GM23338 (cell line): ENCODE results near the gene CDNF. TPM values are rescaled to one million over a fixed set of nuclear protein-coding genes. Genes with fewer than 3 reads are reported as not detected.

Experiments
- ATAC-seq: fragments of 200-7000 bp; cut with Tn5 transposase; 3 replicates; pipeline ENCODE4 v1.9.1; 2020
- DNase-seq: peaks from one replicate; pipeline ENCODE4 v3.0.0-alpha.2; 2015; ENCODE audit warnings: low spot score
- H2AFZ ChIP-seq: fragments of 200-600 bp; sonication (generic); 2 replicates; pipeline ENCODE4 v1.8.0; 2016; ENCODE audit warnings: antibody characterized with exemption, mild to moderate bottlenecking, moderate library complexity
- H3F3A ChIP-seq: fragments of 200-600 bp; sonication (generic); replicated peaks from 2 replicates; pipeline ENCODE4 v1.8.0; 2017; ENCODE audit warnings: antibody characterized with exemption, mixed run types, low read depth
- H3K27ac ChIP-seq: fragments of 200-600 bp; sonication (generic); 2 replicates; pipeline ENCODE4 v1.6.1; 2016; ENCODE audit warnings: low read depth
- H3K27me3 ChIP-seq: fragments of 200-600 bp; sonication (generic); 2 replicates; pipeline ENCODE4 v1.8.0; 2016; ENCODE audit warnings: mild to moderate bottlenecking, mixed run types, moderate library complexity; ENCODE audit not compliant: insufficient read depth
- H3K36me3 ChIP-seq: fragments of 200-600 bp; sonication (generic); 2 replicates; pipeline ENCODE4 v1.8.0; 2016; ENCODE audit warnings: mild to moderate bottlenecking; ENCODE audit not compliant: insufficient read depth
- H3K4me1 ChIP-seq: fragments of 200-600 bp; sonication (generic); 2 replicates; pipeline ENCODE4 v1.8.0; 2016; ENCODE audit warnings: mild to moderate bottlenecking, moderate library complexity; ENCODE audit not compliant: insufficient read depth
- H3K4me2 ChIP-seq: fragments of 200-600 bp; sonication (generic); 2 replicates; pipeline ENCODE4 v1.7.1; 2017; ENCODE audit warnings: mixed run types
- H3K4me3 ChIP-seq: fragments of 200-600 bp; sonication (generic); 2 replicates; pipeline ENCODE4 v1.6.1; 2016; ENCODE audit warnings: mixed run types
- H3K79me2 ChIP-seq: fragments of 200-600 bp; sonication (generic); replicated peaks from 2 replicates; pipeline ENCODE4 v1.8.0; 2017; ENCODE audit warnings: mild to moderate bottlenecking; ENCODE audit not compliant: insufficient read depth
- H3K9me2 ChIP-seq: fragments of 200-600 bp; sonication (generic); 2 replicates; pipeline ENCODE4 v1.8.0; 2017; ENCODE audit not compliant: insufficient read depth
- H4K20me1 ChIP-seq: fragments of 200-600 bp; sonication (generic); replicated peaks from 2 replicates; pipeline ENCODE4 v1.8.0; 2017; ENCODE audit warnings: mild to moderate bottlenecking; ENCODE audit not compliant: insufficient read depth
- H3K27ac Mint-ChIP-seq: 2 replicates; pipeline ENCODE4 v1.8.0; 2020; ENCODE audit warnings: inconsistent platforms, mild to moderate bottlenecking, moderate library complexity, mixed read lengths
- H3K27me3 Mint-ChIP-seq: 3 replicates; pipeline ENCODE4 v1.8.0; 2022; ENCODE audit warnings: low read depth, mild to moderate bottlenecking, moderate library complexity, mixed read lengths, inconsistent platforms; ENCODE audit not compliant: insufficient read depth, poor library complexity
- H3K36me3 Mint-ChIP-seq: 3 replicates; pipeline ENCODE4 v1.8.0; 2021; ENCODE audit warnings: low read depth, mild to moderate bottlenecking, inconsistent platforms, moderate library complexity, mixed read lengths
- H3K4me1 Mint-ChIP-seq: 3 replicates; pipeline ENCODE4 v1.8.0; 2020; ENCODE audit warnings: mild to moderate bottlenecking, inconsistent platforms, mixed read lengths
- H3K4me3 Mint-ChIP-seq: 3 replicates; pipeline ENCODE4 v1.8.0; 2021; ENCODE audit warnings: moderate library complexity, mild to moderate bottlenecking, inconsistent platforms, mixed read lengths
- H3K9me3 Mint-ChIP-seq: 3 replicates; pipeline ENCODE4 v1.8.0; 2020; ENCODE audit warnings: moderate library complexity, mild to moderate bottlenecking, inconsistent platforms, mixed read lengths
- CREB1 ChIP-seq: fragments of 250-450 bp; sonication (Bioruptor Pico); IDR thresholded peaks from 2 replicates; pipeline ENCODE4 v1.5.0; 2020; ENCODE audit warnings: low read depth, mild to moderate bottlenecking, moderate library complexity
- EZH2phosphoT487 ChIP-seq: fragments of 200-600 bp; sonication (generic); IDR thresholded peaks from one replicate; pipeline ENCODE4 v1.8.1; 2018; ENCODE audit warnings: antibody characterized with exemption; ENCODE audit not compliant: unreplicated experiment
- NANOG ChIP-seq: IDR thresholded peaks from 2 replicates; pipeline ENCODE4 v1.6.1; 2016; ENCODE audit warnings: antibody characterized with exemption, borderline replicate concordance
- POLR2AphosphoS5 ChIP-seq: IDR thresholded peaks from 2 replicates; pipeline ENCODE4 v1.6.1; 2016; ENCODE audit warnings: antibody characterized with exemption, low read depth
- STAT1 ChIP-seq: IDR thresholded peaks from one replicate; pipeline ENCODE4 v1.6.1; 2016; ENCODE audit warnings: antibody characterized with exemption; ENCODE audit not compliant: unreplicated experiment
- polyA plus RNA-seq: library from polyadenylated mRNA; unstranded; fragments of >200 nt; fragmentation: Nextera tagmentation; extraction: Ambion mirVana; gene quantifications from 2 replicates; pipeline ENCODE4 v1.2.1, GENCODE V29; 2016
- total RNA-seq: library from RNA; depleted of rRNA; stranded (reverse); fragments of >200 nt; shearing (Covaris generic); gene quantifications from 2 replicates; pipeline ENCODE4 v1.2.3, GENCODE V29; 2014
- TF ChIP-seq, protein P1 (sequence below): IDR thresholded peaks from one replicate; pipeline ENCODE4 v1.6.1; 2018; ENCODE audit warnings: antibody characterized with exemption; ENCODE audit not compliant: unreplicated experiment
- TF ChIP-seq, protein P2 (sequence below), 2 experiments: fragments of 200-600 bp in 1 of 2; sonication (generic) in 1 of 2; conservative IDR thresholded peaks; 2 replicates each; pipeline versions ENCODE4 v1.5.1 to v1.6.1; 2016 to 2017; ENCODE audit warnings: antibody characterized with exemption in 2 of 2, low read depth in 2 of 2, mild to moderate bottlenecking in 2 of 2, moderate library complexity in 1 of 2
- TF ChIP-seq, protein P3 (sequence below): IDR thresholded peaks from 2 replicates; pipeline ENCODE4 v1.6.1; 2016; ENCODE audit warnings: antibody characterized with exemption

The CDNF gene
- total and polyA plus RNA-seq, 2 experiments from 2014 or later, result 0.26 to 1.1 TPM

DNA sequence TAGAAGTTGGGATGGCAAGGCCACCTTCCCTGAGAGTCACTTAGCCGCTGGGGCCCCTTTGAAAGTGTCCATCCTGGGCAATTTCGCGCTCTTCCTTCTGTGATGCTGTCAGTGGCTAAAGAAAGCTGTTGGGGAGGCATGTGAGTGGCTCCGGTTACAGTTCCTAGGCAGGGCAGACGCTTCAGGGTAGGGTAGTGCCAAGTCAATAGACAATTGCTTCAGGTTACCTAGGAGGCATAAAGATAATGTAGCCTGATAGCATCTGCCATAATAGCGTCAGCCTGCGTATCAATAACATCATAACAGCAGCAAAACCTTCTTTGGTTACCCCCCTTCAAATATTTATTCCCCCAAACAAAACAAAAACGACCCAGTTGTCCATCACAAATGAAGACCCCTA is 63.0 kb downstream of the CDNF start, which contains the start of gene FAM107B:
Gene FAM107B (minus strand): TSS at position 101 of the 400 bp plus-strand sequence. CDS start 234 bp downstream, outside the sequence.
- TF ChIP-seq STAT1, result no peak
- no peak for TF ChIP-seq CREB1 (CRISPR knock-in tag)
- TF ChIP-seq EZH2phosphoT487, result no peak
- TF ChIP-seq, protein P1, sequence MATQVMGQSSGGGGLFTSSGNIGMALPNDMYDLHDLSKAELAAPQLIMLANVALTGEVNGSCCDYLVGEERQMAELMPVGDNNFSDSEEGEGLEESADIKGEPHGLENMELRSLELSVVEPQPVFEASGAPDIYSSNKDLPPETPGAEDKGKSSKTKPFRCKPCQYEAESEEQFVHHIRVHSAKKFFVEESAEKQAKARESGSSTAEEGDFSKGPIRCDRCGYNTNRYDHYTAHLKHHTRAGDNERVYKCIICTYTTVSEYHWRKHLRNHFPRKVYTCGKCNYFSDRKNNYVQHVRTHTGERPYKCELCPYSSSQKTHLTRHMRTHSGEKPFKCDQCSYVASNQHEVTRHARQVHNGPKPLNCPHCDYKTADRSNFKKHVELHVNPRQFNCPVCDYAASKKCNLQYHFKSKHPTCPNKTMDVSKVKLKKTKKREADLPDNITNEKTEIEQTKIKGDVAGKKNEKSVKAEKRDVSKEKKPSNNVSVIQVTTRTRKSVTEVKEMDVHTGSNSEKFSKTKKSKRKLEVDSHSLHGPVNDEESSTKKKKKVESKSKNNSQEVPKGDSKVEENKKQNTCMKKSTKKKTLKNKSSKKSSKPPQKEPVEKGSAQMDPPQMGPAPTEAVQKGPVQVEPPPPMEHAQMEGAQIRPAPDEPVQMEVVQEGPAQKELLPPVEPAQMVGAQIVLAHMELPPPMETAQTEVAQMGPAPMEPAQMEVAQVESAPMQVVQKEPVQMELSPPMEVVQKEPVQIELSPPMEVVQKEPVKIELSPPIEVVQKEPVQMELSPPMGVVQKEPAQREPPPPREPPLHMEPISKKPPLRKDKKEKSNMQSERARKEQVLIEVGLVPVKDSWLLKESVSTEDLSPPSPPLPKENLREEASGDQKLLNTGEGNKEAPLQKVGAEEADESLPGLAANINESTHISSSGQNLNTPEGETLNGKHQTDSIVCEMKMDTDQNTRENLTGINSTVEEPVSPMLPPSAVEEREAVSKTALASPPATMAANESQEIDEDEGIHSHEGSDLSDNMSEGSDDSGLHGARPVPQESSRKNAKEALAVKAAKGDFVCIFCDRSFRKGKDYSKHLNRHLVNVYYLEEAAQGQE, result no peak
- TF ChIP-seq, protein P2, sequence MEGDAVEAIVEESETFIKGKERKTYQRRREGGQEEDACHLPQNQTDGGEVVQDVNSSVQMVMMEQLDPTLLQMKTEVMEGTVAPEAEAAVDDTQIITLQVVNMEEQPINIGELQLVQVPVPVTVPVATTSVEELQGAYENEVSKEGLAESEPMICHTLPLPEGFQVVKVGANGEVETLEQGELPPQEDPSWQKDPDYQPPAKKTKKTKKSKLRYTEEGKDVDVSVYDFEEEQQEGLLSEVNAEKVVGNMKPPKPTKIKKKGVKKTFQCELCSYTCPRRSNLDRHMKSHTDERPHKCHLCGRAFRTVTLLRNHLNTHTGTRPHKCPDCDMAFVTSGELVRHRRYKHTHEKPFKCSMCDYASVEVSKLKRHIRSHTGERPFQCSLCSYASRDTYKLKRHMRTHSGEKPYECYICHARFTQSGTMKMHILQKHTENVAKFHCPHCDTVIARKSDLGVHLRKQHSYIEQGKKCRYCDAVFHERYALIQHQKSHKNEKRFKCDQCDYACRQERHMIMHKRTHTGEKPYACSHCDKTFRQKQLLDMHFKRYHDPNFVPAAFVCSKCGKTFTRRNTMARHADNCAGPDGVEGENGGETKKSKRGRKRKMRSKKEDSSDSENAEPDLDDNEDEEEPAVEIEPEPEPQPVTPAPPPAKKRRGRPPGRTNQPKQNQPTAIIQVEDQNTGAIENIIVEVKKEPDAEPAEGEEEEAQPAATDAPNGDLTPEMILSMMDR (conservative IDR thresholded peaks at IDR 0.05; ENCODE audit: low read depth in 2 of 2), result no peak
- no peak for TF ChIP-seq NANOG
- no peak for TF ChIP-seq POLR2AphosphoS5
- 0 out of 3 replicates have a peak, but pooled peaks cover 3% of the 10 kb centered on the region for H3K4me1 Mint-ChIP-seq
- H3K4me3 Mint-ChIP-seq, result no peak within 1 kb of the TSS
- Histone ChIP-seq H3F3A (no peaks in the 10 kb centered on the region), H2AFZ (peak within 1 kb of the TSS; percentile 63; the same call in 1 of the 2 replicates), H4K20me1 (no peaks in the 10 kb centered on the region), H3K27ac (no peak within 1 kb of the TSS), H3K4me3 (no peak within 1 kb of the TSS), H3K27me3 (no peaks in the 10 kb centered on the region), H3K9me2 (no peaks in the 10 kb centered on the region), H3K4me1 (no peaks in the 10 kb centered on the region), H3K79me2 (no peaks in the 10 kb centered on the region), H3K36me3 (no peaks in the 10 kb centered on the region), H3K4me2 (no peak within 1 kb of the TSS)
- DNase-seq (no peak), ATAC-seq (no peak)
- no peaks in the 10 kb centered on the region for H3K9me3 Mint-ChIP-seq
- no peaks in the 10 kb centered on the region for H3K36me3 Mint-ChIP-seq
- no peak within 1 kb of the TSS for H3K27ac Mint-ChIP-seq
- H3K27me3 Mint-ChIP-seq, result peaks cover 7% of the 10 kb centered on the region

DNA sequence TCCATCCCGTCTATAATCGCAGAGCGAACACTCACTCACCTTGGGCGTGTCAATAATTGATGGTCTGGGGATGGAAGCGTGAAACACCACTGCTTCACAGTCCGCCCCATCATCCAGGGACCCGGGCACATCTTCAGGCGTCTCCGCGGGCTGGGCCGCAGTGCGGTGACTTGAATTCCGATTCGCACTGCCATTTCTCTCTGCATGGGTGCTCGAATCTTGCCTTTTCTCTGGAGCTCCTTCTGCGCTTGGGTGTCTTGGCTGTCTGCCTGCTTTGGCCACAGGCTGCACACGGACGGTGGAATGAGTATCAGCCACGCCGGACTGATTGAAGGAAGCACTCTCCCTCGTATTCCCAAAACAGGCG is 63.6 kb downstream of the CDNF start:
- Histone ChIP-seq H3K79me2 (no peaks in the 10 kb centered on the region), H3K4me3 (no peak overlapping the region), H4K20me1 (no peaks in the 10 kb centered on the region), H3K4me2 (no peak overlapping the region), H3K36me3 (no peaks in the 10 kb centered on the region), H3K27me3 (no peaks in the 10 kb centered on the region), H3F3A (no peaks in the 10 kb centered on the region), H2AFZ (peak overlapping the region; percentile 63; the same call in 1 of the 2 replicates), H3K27ac (no peak overlapping the region), H3K9me2 (no peaks in the 10 kb centered on the region), H3K4me1 (no peaks in the 10 kb centered on the region)
- H3K27ac Mint-ChIP-seq, result no peak overlapping the region
- H3K36me3 Mint-ChIP-seq, result no peaks in the 10 kb centered on the region
- TF ChIP-seq EZH2phosphoT487 (no peak), POLR2AphosphoS5 (no peak)
- TF ChIP-seq, protein P1, result no peak
- TF ChIP-seq, protein P3, sequence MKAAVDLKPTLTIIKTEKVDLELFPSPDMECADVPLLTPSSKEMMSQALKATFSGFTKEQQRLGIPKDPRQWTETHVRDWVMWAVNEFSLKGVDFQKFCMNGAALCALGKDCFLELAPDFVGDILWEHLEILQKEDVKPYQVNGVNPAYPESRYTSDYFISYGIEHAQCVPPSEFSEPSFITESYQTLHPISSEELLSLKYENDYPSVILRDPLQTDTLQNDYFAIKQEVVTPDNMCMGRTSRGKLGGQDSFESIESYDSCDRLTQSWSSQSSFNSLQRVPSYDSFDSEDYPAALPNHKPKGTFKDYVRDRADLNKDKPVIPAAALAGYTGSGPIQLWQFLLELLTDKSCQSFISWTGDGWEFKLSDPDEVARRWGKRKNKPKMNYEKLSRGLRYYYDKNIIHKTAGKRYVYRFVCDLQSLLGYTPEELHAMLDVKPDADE, result no peak
- H3K9me3 Mint-ChIP-seq, result no peaks in the 10 kb centered on the region
- peaks cover 7% of the 10 kb centered on the region for H3K27me3 Mint-ChIP-seq
- no peak for ATAC-seq
- H3K4me1 Mint-ChIP-seq, result 0 out of 3 replicates have a peak, but pooled peaks cover 3% of the 10 kb centered on the region
- DNase-seq, result no peak
- H3K4me3 Mint-ChIP-seq, result no peak overlapping the region
